GM18505 (cell line): ENCODE results near the gene GSG1.
"Not testable (repeated sequence)": the region's sequence is repeated elsewhere in the genome, so short reads cannot be mapped to it uniquely, and the experiment has no call there.

Experiments used
- ATAC-seq: cut with Tn5 transposase; IDR thresholded peaks from one replicate; pipeline ENCODE4 v1.9.1; 2021; ENCODE audit not compliant: unreplicated experiment
- POLR2A ChIP-seq: IDR thresholded peaks from 4 replicates; pipeline ENCODE4 v1.6.1; 2011; ENCODE audit warnings: borderline replicate concordance; ENCODE audit not compliant: insufficient read depth, insufficient read length; ENCODE audit errors: extremely low read depth

Gene GSG1

DNA sequence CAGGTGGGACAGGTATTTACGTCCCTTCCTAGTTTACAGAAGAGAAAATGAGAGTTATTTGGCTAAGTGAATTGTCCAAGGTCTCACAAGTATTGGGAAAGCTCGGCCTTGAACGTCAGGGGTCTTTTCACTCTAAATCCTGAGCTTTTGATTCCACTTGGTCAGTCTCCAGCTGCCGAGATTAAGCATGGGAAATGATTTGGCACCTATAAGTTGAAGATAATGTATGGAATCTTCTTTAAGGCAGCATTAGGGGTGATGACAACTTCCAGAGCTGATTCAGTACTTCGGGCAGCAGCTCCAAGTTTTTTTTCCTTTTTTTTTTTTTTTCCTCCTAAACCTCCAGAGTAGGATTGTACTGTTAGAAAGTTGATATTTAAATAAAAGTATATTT lies 58.6 kb downstream of the GSG1 start:
- no peak for ATAC-seq
- no peak for TF ChIP-seq POLR2A

DNA sequence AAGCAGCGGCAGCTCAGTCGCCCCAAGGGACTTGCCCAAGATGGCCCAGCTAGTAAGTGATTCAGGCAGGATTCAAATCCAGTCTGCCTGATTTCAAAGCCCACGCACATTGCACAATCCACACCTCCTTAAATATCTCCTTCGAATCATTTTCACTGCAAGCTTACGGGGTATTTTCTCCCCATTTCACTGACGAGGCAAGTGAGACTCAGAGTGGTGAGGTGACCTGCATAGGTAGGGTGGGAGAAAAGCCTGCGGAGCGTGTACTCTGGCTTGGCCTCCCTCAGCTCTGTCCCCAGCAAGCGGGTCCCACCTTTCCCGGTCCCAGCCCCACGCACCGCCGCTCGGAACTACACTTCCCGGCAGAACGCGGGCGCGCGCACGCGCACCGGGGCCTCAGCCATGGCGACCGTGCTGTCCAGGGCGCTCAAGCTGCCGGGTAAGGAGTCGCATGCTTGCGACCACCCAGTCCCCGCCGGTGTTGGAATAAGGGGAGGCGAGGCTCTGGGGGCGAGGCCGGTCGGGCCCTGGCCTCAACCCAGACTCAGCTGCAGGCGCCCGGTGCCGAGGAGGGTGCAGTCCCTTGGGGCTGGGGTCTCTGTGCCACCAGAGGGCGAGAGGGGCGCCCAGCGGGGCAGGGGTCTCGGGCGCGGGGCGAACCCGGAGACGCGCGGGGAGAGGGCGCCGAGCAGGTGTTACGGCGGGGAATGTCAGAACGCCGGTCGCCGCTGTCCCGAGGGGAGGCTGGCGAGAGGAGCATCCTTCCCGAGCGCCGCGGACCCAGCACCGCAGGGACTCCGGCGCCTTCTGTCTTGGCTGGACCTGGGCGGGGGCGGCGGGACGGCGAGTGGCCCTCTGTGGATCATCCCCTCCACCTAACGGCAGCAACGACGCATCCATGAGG lies 59.2 kb downstream of the GSG1 start, which contains the start of gene FAM234B:
FAM234B (plus strand) TSS at position 380 of the 904 bp plus-strand sequence; CDS start at position 403, 23 bp downstream.
- no peak for TF ChIP-seq POLR2A
- ATAC-seq = peak; percentile 81

DNA sequence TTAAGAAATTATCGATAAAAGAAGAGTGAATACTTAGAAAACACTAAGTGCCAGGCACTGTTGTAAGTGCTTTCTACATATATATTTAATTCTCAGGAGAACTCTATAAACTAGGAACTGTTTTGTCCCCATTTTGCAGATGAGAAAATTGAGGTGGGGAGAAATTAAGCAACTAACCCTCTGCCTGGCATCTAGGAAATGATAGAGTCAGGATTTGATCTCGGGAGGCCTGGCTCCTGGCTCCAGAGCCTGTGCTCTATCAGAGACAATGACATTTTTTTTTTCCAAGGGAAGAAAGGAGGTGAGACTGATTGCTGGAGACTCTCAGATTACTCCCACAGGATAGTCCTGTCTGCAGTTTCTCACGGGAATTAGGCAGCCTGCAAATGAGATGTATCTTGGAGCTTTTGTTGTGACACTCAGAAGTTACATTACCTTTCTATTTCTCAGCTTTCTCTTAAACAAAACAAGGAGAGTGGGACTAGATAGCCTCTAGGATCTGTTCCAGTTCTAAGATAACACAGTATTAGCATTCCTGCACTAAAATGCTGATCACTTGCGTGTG lies 60.7 kb downstream of the GSG1 start:
- ATAC-seq = no peak
- TF ChIP-seq POLR2A = no peak

DNA sequence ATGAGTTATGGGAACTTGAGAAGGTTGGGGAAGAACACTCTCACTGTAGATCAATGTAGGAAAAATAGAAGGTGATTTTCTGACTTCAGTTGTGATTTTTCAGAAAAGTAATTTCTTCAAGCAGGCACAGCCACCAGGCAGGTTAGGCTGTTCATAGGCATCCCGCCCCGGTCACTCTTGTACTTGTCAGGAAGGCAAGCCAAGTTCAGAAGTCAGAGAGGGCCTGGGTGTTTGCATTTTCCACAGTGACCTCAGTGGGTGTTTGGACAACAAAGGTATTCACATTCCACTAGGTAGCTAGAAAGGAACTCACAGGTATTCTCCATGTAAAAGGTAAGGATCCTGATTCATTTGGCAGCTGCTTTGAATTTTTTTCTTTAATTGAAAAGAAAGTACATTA lies 62.2 kb downstream of the GSG1 start:
- ATAC-seq = no peak
- no peak for TF ChIP-seq POLR2A

DNA sequence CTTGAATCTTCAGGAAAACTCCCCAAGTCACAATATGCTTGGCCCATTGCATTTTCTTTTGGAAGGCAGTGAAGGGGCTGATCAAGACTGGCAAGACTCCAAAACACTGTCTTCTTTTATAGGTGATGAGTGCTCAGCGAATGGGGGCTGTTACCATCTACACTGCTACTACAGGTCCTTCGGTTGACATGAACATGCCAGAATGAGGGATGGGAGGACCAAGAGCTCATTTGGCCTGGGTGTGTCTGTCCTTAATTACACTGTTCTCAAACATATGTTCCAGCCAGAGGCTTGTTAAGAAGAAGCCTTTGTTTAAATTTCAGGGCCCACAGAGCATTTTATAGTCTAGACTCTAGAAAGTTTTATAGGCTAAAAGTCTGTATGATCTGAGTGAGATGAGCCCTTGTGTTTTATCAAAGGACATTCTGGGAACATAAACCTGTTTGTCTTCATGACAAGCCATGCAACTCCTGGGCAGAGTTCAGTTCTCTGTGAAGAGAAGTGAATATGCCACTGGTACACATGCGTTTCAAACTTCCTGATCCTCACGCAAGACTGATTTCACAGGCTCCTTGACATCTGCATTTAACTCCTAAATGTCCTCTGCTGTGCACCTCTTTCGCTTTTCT lies 64.0 kb downstream of the GSG1 start:
- no peak for ATAC-seq
- no peak for TF ChIP-seq POLR2A

DNA sequence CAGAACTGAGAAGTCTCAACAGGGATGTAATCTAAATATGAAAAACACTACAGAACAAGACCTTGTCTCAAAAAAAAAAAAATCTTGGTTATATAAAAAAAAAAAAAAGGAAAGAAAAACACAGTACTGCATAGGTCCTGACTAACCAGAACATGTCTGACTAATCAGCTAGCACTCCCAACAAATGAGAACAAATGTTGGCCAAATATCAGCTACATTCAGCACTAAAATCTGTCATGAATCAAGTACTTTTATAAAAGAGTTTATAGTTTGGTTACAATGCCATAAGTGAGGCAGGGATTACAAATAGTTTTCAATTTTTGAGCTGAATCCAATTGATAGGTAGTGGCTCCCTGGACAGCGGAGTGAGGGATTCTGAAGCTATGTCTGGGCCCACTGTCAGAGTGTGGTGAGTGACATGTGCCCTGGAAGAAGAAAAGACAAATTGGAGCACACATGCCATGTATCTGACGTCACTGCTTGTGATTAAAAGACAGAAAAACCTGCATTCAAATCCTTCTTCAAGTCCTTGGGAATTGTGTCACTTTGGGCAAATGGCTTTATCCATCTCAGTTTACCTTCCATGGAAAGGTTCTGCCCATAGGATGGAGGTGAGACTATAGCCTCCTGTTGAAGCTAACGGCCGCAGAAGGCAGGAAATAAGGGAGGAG lies 64.8 kb downstream of the GSG1 start:
- no peak for TF ChIP-seq POLR2A
- no peak for ATAC-seq

DNA sequence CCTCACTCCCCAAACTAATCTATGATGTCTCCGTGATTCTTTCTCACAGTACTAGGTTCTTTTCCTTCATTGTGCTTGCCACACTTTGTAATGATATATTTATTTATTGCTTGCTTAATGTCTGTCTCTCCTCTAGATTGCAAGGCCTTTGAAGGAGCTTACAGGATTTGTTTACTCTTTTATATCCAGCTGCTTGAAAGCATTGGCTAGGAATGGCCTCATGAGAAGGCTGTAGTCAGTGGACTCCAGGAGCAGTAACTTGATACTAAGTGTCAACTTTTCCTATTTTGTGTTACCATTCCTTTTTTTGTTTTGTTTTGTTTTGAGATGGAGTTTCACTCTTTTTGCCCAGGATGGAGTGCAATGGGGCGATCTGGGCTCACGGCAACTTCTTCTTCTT lies 66.6 kb downstream of the GSG1 start:
- ATAC-seq = no peak
- no peak for TF ChIP-seq POLR2A

DNA sequence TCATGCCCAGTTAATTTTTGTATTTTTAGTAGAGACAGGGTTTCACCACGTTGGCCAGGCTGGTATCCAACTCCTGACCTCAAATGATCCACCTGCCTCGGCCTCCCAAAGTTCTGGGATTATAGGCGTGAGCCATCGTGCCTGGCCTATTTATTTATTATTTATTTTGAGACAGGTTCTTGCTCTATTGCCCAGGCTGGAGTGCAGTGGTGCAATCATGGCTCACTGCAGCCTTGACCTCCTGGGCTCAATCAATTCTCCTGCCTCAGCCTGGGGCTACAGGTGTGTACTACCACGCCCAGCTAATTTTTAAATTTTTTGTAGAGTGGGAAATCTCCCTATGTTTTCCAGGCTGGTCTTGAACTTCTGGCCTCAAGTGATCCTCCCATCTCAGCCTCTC lies 68.1 kb downstream of the GSG1 start:
- not testable (repeated sequence) for ATAC-seq
